ENCODE results near the gene USP6. TPM values are rescaled to one million over a fixed set of nuclear protein-coding genes. Genes with fewer than 3 reads are reported as not detected.
"Not testable (repeated sequence)": the region's sequence is repeated elsewhere in the genome, so short reads cannot be mapped to it uniquely, and the experiment has no call there.

The USP6 gene
- total RNA-seq (0.07 and 0.12 TPM in 2 replicates), polyA plus RNA-seq (0.11 and 0.34 TPM in 2 replicates)

DNA sequence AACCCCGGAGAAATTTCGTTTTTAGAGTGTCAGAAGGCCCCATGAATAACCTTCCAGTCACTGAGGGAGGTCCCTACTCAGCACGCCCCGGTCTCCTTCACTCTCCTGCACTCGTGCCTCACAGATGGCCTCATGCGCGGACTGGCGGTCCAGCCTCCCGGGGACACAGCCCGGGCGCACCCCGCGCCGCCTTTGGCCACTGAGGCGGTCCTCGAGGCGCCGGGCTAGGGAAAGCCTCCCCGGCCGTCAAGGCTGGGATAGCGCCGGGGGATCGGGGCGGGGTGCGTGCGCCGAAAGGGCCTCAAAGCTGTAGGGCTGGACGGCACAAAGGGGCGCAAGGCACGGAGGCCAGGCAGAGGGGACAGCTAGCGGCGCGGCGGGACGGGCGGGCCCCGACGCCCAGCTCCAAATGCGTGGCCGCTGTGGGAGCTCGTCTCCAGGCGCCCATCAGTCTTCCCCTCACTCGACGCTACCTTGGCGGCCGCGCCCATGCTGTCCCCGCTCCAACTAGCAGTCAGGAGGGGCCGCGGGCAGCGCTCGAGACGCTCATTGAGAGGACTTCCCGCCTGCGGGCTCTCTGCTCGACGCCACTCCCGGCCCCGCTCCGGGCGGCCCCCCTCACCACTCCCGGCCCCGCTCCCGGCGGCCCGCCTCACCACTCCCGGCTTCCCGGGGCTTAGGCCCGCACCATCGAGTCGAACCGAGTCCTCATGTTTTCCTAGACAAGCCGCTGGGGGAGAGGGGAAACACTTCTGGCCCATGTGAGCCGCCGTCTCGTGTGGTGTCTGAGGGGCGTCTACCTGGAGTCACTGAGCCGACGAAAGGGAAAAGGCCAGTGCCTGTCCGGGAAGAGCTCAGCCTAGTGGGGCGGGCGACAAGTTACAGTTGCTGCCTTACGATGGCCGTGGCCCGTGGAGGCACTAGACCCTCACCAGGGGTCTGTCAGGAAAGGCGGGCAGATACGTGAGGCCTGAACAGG, at the start of gene USP6:
Gene USP6 (plus strand): TSS at position 360 of the 979 bp plus-strand sequence. CDS start 14,336 bp downstream, outside the sequence.
- TF ChIP-seq EZH2 (IDR thresholded peaks at IDR 0.05; ENCODE audit: borderline replicate concordance) (no peak), EZH2phosphoT487 (IDR thresholded peaks at IDR 0.05; ENCODE audit: low read depth, severe bottlenecking, unreplicated experiment) (no peak), CTCF (IDR thresholded peaks at IDR 0.05; ENCODE audit: poor library complexity) (no peak)
- Histone ChIP-seq H3K4me3 (no peak within 1 kb of the TSS), H2AFZ (no peak within 1 kb of the TSS), H3K36me3 (replicated peaks; ENCODE audit: insufficient read depth, low read depth) (no peaks in the 10 kb centered on the region), H4K20me1 (ENCODE audit: insufficient read depth, poor library complexity, severe bottlenecking) (no peaks in the 10 kb centered on the region), H3K27me3 (no peaks in the 10 kb centered on the region), H3K9me3 (ENCODE audit: low read depth) (no peaks in the 10 kb centered on the region), H3K79me2 (peaks cover 5% of the 10 kb centered on the region), H3K27ac (no peak within 1 kb of the TSS), H3K4me2 (no peak within 1 kb of the TSS), H3K4me1 (ENCODE audit: insufficient read depth) (peaks cover 1% of the 10 kb centered on the region), H3K9me2 (replicated peaks; ENCODE audit: insufficient read depth) (no peaks in the 10 kb centered on the region)
- WGBS (ENCODE audit: low lambda C conversion rate, missing lambda C conversion rate): 95% methylated on average over 51 of the region's 87 CpGs
- no peak for DNase-seq (ENCODE audit: low spot score)

DNA sequence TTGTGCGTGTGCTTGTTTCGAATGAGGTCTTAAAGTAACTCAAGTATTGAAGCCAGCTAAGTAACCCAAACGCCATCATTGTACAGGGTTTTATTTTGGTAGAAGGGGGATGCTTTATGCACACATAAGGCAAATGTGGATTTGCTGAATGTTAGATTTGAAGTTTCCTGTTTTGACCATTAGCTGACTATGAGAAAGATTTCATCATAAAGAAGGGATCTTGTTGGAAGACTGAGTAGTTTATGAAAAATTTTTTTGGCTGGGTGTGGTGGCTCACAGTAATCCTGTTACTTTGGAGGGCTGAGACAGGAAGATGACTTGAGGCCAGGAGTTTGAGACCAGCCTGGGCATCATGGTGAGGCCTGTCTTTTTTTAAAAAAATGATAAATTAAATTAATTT, 47.6 kb upstream of the USP6 start:
- Histone ChIP-seq H3K9me3 (ENCODE audit: low read depth) (no peaks in the 10 kb centered on the region), H3K79me2 (no peaks in the 10 kb centered on the region), H3K27ac (no peak overlapping the region), H2AFZ (no peak overlapping the region), H3K9me2 (replicated peaks; ENCODE audit: insufficient read depth) (no peaks in the 10 kb centered on the region), H3K4me3 (no peak overlapping the region), H4K20me1 (ENCODE audit: insufficient read depth, poor library complexity, severe bottlenecking) (no peaks in the 10 kb centered on the region), H3K4me1 (ENCODE audit: insufficient read depth) (no peaks in the 10 kb centered on the region), H3K4me2 (no peak overlapping the region), H3K27me3 (no peaks in the 10 kb centered on the region), H3K36me3 (replicated peaks; ENCODE audit: insufficient read depth, low read depth) (no peaks in the 10 kb centered on the region)
- WGBS (ENCODE audit: low lambda C conversion rate, missing lambda C conversion rate): 96% methylated on average over 3 of the region's 3 CpGs
- no peak for DNase-seq (ENCODE audit: low spot score)
- TF ChIP-seq EZH2phosphoT487 (IDR thresholded peaks at IDR 0.05; ENCODE audit: low read depth, severe bottlenecking, unreplicated experiment) (no peak), EZH2 (IDR thresholded peaks at IDR 0.05; ENCODE audit: borderline replicate concordance) (no peak), CTCF (IDR thresholded peaks at IDR 0.05; ENCODE audit: poor library complexity) (no peak)

- Histone ChIP-seq H3K4me3 (no peak overlapping the region), H3K4me1 (ENCODE audit: insufficient read depth) (no peaks in the 10 kb centered on the region), H3K36me3 (replicated peaks; ENCODE audit: insufficient read depth, low read depth) (no peaks in the 10 kb centered on the region), H3K79me2 (no peaks in the 10 kb centered on the region), H3K4me2 (no peak overlapping the region), H3K9me2 (replicated peaks; ENCODE audit: insufficient read depth) (no peaks in the 10 kb centered on the region), H2AFZ (no peak overlapping the region), H3K27ac (no peak overlapping the region), H3K9me3 (ENCODE audit: low read depth) (no peaks in the 10 kb centered on the region), H4K20me1 (ENCODE audit: insufficient read depth, poor library complexity, severe bottlenecking) (no peaks in the 10 kb centered on the region), H3K27me3 (no peaks in the 10 kb centered on the region)
- TF ChIP-seq EZH2phosphoT487 (IDR thresholded peaks at IDR 0.05; ENCODE audit: low read depth, severe bottlenecking, unreplicated experiment) (no peak), EZH2 (IDR thresholded peaks at IDR 0.05; ENCODE audit: borderline replicate concordance) (no peak), CTCF (IDR thresholded peaks at IDR 0.05; ENCODE audit: poor library complexity) (no peak)
- DNase-seq (ENCODE audit: low spot score): no peak
- WGBS (ENCODE audit: low lambda C conversion rate, missing lambda C conversion rate): 95% methylated on average over 4 of the region's 4 CpGs
Measured at GRCh38 chr17:5069724-5070123, 46.1 kb upstream of the USP6 start.

DNA sequence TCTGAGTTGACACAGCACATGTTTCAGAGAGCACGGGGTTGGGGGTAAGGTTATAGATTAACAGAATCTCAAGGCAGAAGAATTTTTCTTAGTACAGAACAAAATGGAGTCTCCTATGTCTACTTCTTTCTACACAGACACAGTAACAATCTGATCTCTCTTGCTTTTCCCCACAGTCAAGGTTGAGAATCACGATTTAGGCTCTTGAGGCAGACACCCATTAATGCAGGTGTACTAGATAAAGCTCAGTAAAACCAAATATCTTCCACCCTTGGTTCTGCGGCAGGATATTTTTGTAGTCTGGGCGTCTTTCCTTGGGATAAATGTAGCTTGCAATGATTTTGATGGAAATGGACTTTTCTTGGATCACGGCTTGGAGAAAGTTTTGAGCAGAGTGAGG, 40.4 kb upstream of the USP6 start:
- H2AFZ ChIP-seq: peak overlapping the region; percentile 17
- not testable (repeated sequence) for H3K4me3 ChIP-seq

DNA sequence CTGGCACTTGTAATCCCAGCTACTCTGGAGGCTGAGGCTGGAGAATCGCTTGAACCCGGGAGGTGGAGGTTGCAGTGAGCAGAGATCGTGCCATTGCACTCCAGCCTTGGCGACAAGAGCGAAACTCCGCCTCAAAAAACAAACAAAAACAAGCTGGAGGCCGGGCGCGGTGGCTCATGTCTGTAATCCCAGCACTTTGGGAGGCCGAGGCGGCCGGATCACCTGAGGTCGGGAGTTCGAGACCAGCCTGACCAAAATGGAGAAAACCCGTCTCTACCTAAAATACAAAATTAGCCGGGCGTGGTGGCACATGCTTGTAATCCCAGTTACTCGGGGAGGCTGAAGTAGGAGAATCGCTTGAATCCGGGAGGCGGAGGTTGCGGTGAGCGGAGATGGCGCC, 38.6 kb upstream of the USP6 start:
- not testable (repeated sequence) for DNase-seq (ENCODE audit: low spot score); H3K9me3 ChIP-seq (ENCODE audit: low read depth); H3K4me1 ChIP-seq (ENCODE audit: insufficient read depth); H4K20me1 ChIP-seq (ENCODE audit: insufficient read depth, poor library complexity, severe bottlenecking); H3K79me2 ChIP-seq; H3K9me2 ChIP-seq (replicated peaks; ENCODE audit: insufficient read depth); H3K4me3 ChIP-seq; H2AFZ ChIP-seq; H3K36me3 ChIP-seq (replicated peaks; ENCODE audit: insufficient read depth, low read depth); H3K27ac ChIP-seq; H3K27me3 ChIP-seq; H3K4me2 ChIP-seq
- WGBS (ENCODE audit: low lambda C conversion rate, missing lambda C conversion rate): 97% methylated on average over 24 of the region's 24 CpGs

More for the DNA sequence above, 40.4 kb upstream of the USP6 start:
- not testable (repeated sequence) for H3K36me3 ChIP-seq (replicated peaks; ENCODE audit: insufficient read depth, low read depth); H3K9me3 ChIP-seq (ENCODE audit: low read depth); H4K20me1 ChIP-seq (ENCODE audit: insufficient read depth, poor library complexity, severe bottlenecking); H3K79me2 ChIP-seq; H3K9me2 ChIP-seq (replicated peaks; ENCODE audit: insufficient read depth); DNase-seq (ENCODE audit: low spot score); H3K4me2 ChIP-seq; H3K4me1 ChIP-seq (ENCODE audit: insufficient read depth); H3K27me3 ChIP-seq
- WGBS (ENCODE audit: low lambda C conversion rate, missing lambda C conversion rate): 89% methylated on average over 4 of the region's 5 CpGs
- H3K27ac ChIP-seq: peak overlapping the region; percentile 82

Data from hepatocyte (in vitro differentiated cells).